Skin epidermis (tissue), 12 donors: ENCODE results near the gene C7orf25.
"Not testable (repeated sequence)": the region's sequence is repeated elsewhere in the genome, so short reads cannot be mapped to it uniquely, and the experiment has no call there.

Experiments
- H3K27ac ChIP-seq, 21 experiments: fragments of 200-600 bp; sonication (generic) in 11 of 21; one replicate each; pipeline ENCODE4 v1.5.0; 2020; ENCODE audit warnings: mild to moderate bottlenecking in 3 of 21, inconsistent platforms in 2 of 21, moderate library complexity in 2 of 21
- H3K4me3 ChIP-seq, 7 experiments: fragments of 200-600 bp; sonication (generic) in 2 of 7; one replicate each; pipeline ENCODE4 v1.5.0; 2020; ENCODE audit warnings: inconsistent platforms in 2 of 7, mild to moderate bottlenecking in 2 of 7, moderate library complexity in 1 of 7

Gene C7orf25

GRCh38 chr7:42885183-42885582 is 26.7 kb downstream of the C7orf25 start:
- H3K4me3 ChIP-seq, H3K27ac ChIP-seq: not testable (repeated sequence)

GRCh38 chr7:42883950-42884349 is 27.9 kb downstream of the C7orf25 start:
- Histone ChIP-seq H3K4me3 (no peak overlapping the region), H3K27ac (no peak overlapping the region)

- H3K4me3 ChIP-seq = no peak overlapping the region
Observed at GRCh38 chr7:42880392-42880791, 31.5 kb downstream of the C7orf25 start.

GRCh38 chr7:42878303-42878702 is 33.6 kb downstream of the C7orf25 start:
- no peak overlapping the region for H3K27ac ChIP-seq

More at GRCh38 chr7:42880392-42880791, 31.5 kb downstream of the C7orf25 start:
- no peak overlapping the region for H3K27ac ChIP-seq

GRCh38 chr7:42877862-42878261 is 34.0 kb downstream of the C7orf25 start:
- Histone ChIP-seq H3K4me3 (no peak overlapping the region), H3K27ac (no peak overlapping the region)

More at GRCh38 chr7:42878303-42878702, 33.6 kb downstream of the C7orf25 start:
- H3K4me3 ChIP-seq = no peak overlapping the region

- no peak overlapping the region for H3K4me3 ChIP-seq
- no peak overlapping the region for H3K27ac ChIP-seq
Observed at GRCh38 chr7:42876182-42877068, 35.4 kb downstream of the C7orf25 start.

GRCh38 chr7:42869131-42870020 is 42.5 kb downstream of the C7orf25 start:
- Histone ChIP-seq H3K27ac (no peak overlapping the region), H3K4me3 (no peak overlapping the region)

- Histone ChIP-seq H3K27ac (no peak overlapping the region), H3K4me3 (no peak overlapping the region)
Observed at GRCh38 chr7:42868480-42868879, 43.4 kb downstream of the C7orf25 start.
